K562 (cell line): Measurements from ENCODE around the gene TBX10. TPM values are rescaled to one million over a fixed set of nuclear protein-coding genes. Genes with fewer than 3 reads are reported as not detected.

Experiments
- ATAC-seq: fragments of 200-7000 bp; cut with Tn5 transposase; 3 replicates; pipeline ENCODE4 v1.9.1; 2020; ENCODE audit warnings: moderate library complexity
- BruUV-seq: library from RNA; stranded (reverse); fragments of 400-500 nt; replicated peaks from 2 replicates; lab custom pipeline; 2021; lab: Mats Ljungman, UMichigan
- CTCF ChIA-PET: fragments of 300-600 bp; formaldehyde crosslinking; extraction: SDS; loops from one replicate; lab custom pipeline; 2021; ENCODE audit warnings: low intra/inter-chr PET ratio; lab: Yijun Ruan, JAX
- POLR2A ChIA-PET: fragments of 300-600, 350-650 bp; sonication (Branson Sonifier 250); formaldehyde crosslinking; extraction: SDS; loops from one replicate; lab custom pipeline; 2021; ENCODE audit warnings: antibody characterized with exemption, inconsistent platforms; lab: Yijun Ruan, JAX
- DNase-seq, 4 experiments: peaks; one replicate each; pipeline versions ENCODE4 v3.0.0 to v3.0.0-alpha.2; 2011 to 2018; ENCODE audit warnings: low spot score in 3 of 4, mixed read lengths in 3 of 4; ENCODE audit errors: extremely low read depth in 1 of 4
- FAIRE-seq: peaks from 2 replicates; lab custom pipeline; 2011; peaks lifted over from hg19 to GRCh38; lab: Jason Lieb, UNC
- H2AFZ ChIP-seq: 2 replicates; pipeline ENCODE4 v1.6.0; 2011; ENCODE audit warnings: low read depth, low read length, control low read depth, inconsistent platforms
- H3K27ac ChIP-seq: fragments of 200-600 bp; 3 replicates; pipeline ENCODE4 v1.8.0; 2011; ENCODE audit warnings: low read depth, mild to moderate bottlenecking, control low read depth, inconsistent platforms, low read length, moderate library complexity, mixed read lengths; ENCODE audit errors: extremely low read depth
- H3K27me3 ChIP-seq, 2 experiments: fragments of 300-600 bp in 1 of 2; 2 replicates in 1 of 2; 3 replicates in 1 of 2; pipeline versions ENCODE4 v1.6.0 to v1.8.0; 2011; ENCODE audit warnings: inconsistent platforms in 2 of 2, low read length in 2 of 2, mild to moderate bottlenecking in 1 of 2, mixed read lengths in 1 of 2, moderate library complexity in 1 of 2; ENCODE audit not compliant: control insufficient read depth in 2 of 2, insufficient read depth in 2 of 2
- H3K36me3 ChIP-seq: fragments of 300-600 bp; 3 replicates; pipeline ENCODE4 v1.8.0; 2011; ENCODE audit warnings: mild to moderate bottlenecking, low read length, inconsistent platforms; ENCODE audit not compliant: control insufficient read depth, insufficient read depth
- H3K4me1 ChIP-seq, 2 experiments: fragments of 200-600 bp in 1 of 2; replicated peaks in 1 of 2; 2 replicates in 1 of 2; 3 replicates in 1 of 2; pipeline versions ENCODE4 v1.5.1 to v1.8.0; 2011; ENCODE audit warnings: inconsistent platforms in 2 of 2, low read length in 2 of 2, mild to moderate bottlenecking in 1 of 2, mixed read lengths in 1 of 2, moderate library complexity in 1 of 2; ENCODE audit not compliant: control insufficient read depth in 2 of 2, insufficient read depth in 2 of 2
- H3K4me2 ChIP-seq: 2 replicates; pipeline ENCODE4 v1.6.1; 2011; ENCODE audit warnings: low read length, control low read depth, inconsistent platforms, mixed read lengths; ENCODE audit not compliant: insufficient read depth
- H3K4me3 ChIP-seq: fragments of 200-600 bp; sonication (generic), shearing (Covaris generic); 2 replicates; pipeline ENCODE4 v1.5.1; 2016; ENCODE audit warnings: control low read depth, inconsistent platforms
- H3K79me2 ChIP-seq: fragments of 200-600 bp; 3 replicates; pipeline ENCODE4 v1.8.0; 2011; ENCODE audit warnings: low read length, inconsistent platforms; ENCODE audit not compliant: control insufficient read depth, insufficient read depth
- H3K9ac ChIP-seq, 2 experiments: 2 replicates each; pipeline versions ENCODE4 v1.6.0 to v1.6.1; 2011; ENCODE audit warnings: low read depth in 2 of 2, low read length in 2 of 2, control low read depth in 1 of 2, inconsistent platforms in 1 of 2, mild to moderate bottlenecking in 1 of 2, mixed read lengths in 1 of 2; ENCODE audit not compliant: insufficient read depth in 1 of 2
- H3K9me1 ChIP-seq: one replicate; pipeline ENCODE4 v1.6.0; 2011; ENCODE audit warnings: inconsistent platforms, mild to moderate bottlenecking, low read length, moderate library complexity; ENCODE audit not compliant: control insufficient read depth, insufficient read depth
- H3K9me3 ChIP-seq: replicated peaks from 2 replicates; pipeline ENCODE4 v1.5.1; 2011; ENCODE audit warnings: low read depth, low read length, inconsistent platforms; ENCODE audit not compliant: control insufficient read depth, insufficient read depth
- H4K20me1 ChIP-seq: replicated peaks from 2 replicates; pipeline ENCODE4 v1.6.1; 2011; ENCODE audit warnings: low read length, inconsistent platforms, mixed read lengths; ENCODE audit not compliant: control insufficient read depth, insufficient read depth
- BCOR ChIP-seq: fragments of 450-650 bp; IDR thresholded peaks from 2 replicates; pipeline ENCODE4 v1.6.1; 2016
- BHLHE40 ChIP-seq: IDR thresholded peaks from 2 replicates; pipeline ENCODE4 v1.6.1; 2011; ENCODE audit warnings: low read length, improper control_type of control experiment
- BRD9 ChIP-seq: fragments of 450-650 bp; IDR thresholded peaks from 2 replicates; pipeline ENCODE4 v1.6.1; 2018; ENCODE audit warnings: low read depth; ENCODE audit not compliant: partially characterized antibody
- CHCHD3 ChIP-seq: fragments of 250-450 bp; sonication (Bioruptor Pico); IDR thresholded peaks from 2 replicates; pipeline ENCODE4 v2.1.2; 2022; ENCODE audit warnings: mild to moderate bottlenecking
- CHD4 ChIP-seq: fragments of 200-600 bp; sonication (generic); IDR thresholded peaks from 3 replicates; pipeline ENCODE4 v1.6.1; 2012; ENCODE audit warnings: low read depth, mild to moderate bottlenecking, mixed read lengths, low read length, inconsistent platforms; ENCODE audit not compliant: insufficient read depth, insufficient replicate concordance, poor library complexity, severe bottlenecking
- EHMT2 ChIP-seq: fragments of 450-650 bp; IDR thresholded peaks from 2 replicates; pipeline ENCODE4 v1.6.1; 2018; ENCODE audit warnings: antibody characterized with exemption
- KDM1A ChIP-seq, 2 experiments: fragments of 450-650 bp; IDR thresholded peaks; 2 replicates each; pipeline ENCODE4 v1.6.1; 2016; ENCODE audit warnings: mild to moderate bottlenecking in 2 of 2
- NCOA2 ChIP-seq, 2 experiments: fragments of 450-650 bp; IDR thresholded peaks; 2 replicates each; pipeline ENCODE4 v1.6.1; 2018; ENCODE audit warnings: mild to moderate bottlenecking in 2 of 2, moderate library complexity in 1 of 2; ENCODE audit not compliant: partially characterized antibody in 2 of 2
- PCBP1 ChIP-seq: fragments of 200-400 bp; formaldehyde crosslinking; IDR thresholded peaks from 2 replicates; pipeline ENCODE4 v1.6.1; 2018; ENCODE audit warnings: mild to moderate bottlenecking, low read depth, low read length; ENCODE audit not compliant: poor library complexity, severe bottlenecking
- PTBP1 ChIP-seq: fragments of 200-400 bp; formaldehyde crosslinking; IDR thresholded peaks from 2 replicates; pipeline ENCODE4 v1.6.1; 2017; ENCODE audit warnings: low read depth, low read length
- RBM25 ChIP-seq: fragments of 200-400 bp; formaldehyde crosslinking; IDR thresholded peaks from 2 replicates; pipeline ENCODE4 v1.6.1; 2018; ENCODE audit warnings: low read length, low read depth, moderate library complexity; ENCODE audit not compliant: severe bottlenecking
- RCOR1 ChIP-seq, 2 experiments: IDR thresholded peaks; 2 replicates each; pipeline ENCODE4 v1.6.1; 2012; ENCODE audit warnings: low read depth in 2 of 2, low read length in 2 of 2, borderline replicate concordance in 1 of 2, improper control_type of control experiment in 1 of 2
- SMARCA5 ChIP-seq: fragments of 450-650 bp; IDR thresholded peaks from 2 replicates; pipeline ENCODE4 v1.6.1; 2016
- TOE1 ChIP-seq, 2 experiments: fragments of 450-650 bp in 1 of 2; sonication (generic) in 1 of 2; formaldehyde crosslinking in 1 of 2; IDR thresholded peaks; 2 replicates each; pipeline versions ENCODE4 v1.7.1 to v1.8.0; 2016 to 2022; ENCODE audit warnings: borderline replicate concordance in 2 of 2, mild to moderate bottlenecking in 2 of 2, antibody characterized with exemption in 1 of 2, inconsistent platforms in 1 of 2, low read depth in 1 of 2, missing genetic modification reagents in 1 of 2, moderate library complexity in 1 of 2
- ZFP36 ChIP-seq: fragments of 150-350 bp; IDR thresholded peaks from 2 replicates; pipeline ENCODE4 v1.6.1; 2018; ENCODE audit warnings: low read length, low read depth; ENCODE audit not compliant: partially characterized antibody
- ZNF436 ChIP-seq: fragments of 250-450, 450-650 bp; sonication (Bioruptor Pico); formaldehyde crosslinking; IDR thresholded peaks from 2 replicates; pipeline ENCODE4 v1.7.0; 2020; ENCODE audit warnings: mild to moderate bottlenecking
- WGBS: fragments of 100-300 bp; shearing (Covaris generic); methylation state at CpG from one replicate; pipeline ENCODE4 v1.1.6; 2016; ENCODE audit warnings: low coverage, mixed read lengths; ENCODE audit not compliant: insufficient coverage; ENCODE audit errors: missing lambda C conversion rate; 5-methylcytosine and 5-hydroxymethylcytosine counted together
- in situ Hi-C: fragments of 300-500 bp; cut with MboI; formaldehyde crosslinking; loops from 4 replicates; pipeline ENCODE4 v1.15.0; 2018; ENCODE audit warnings: inconsistent platforms, mixed read lengths
- intact Hi-C: fragments of 100-400 bp; cut with micrococcal nuclease; formaldehyde crosslinking; loops from 2 replicates; pipeline ENCODE4 v1.14.2; 2022
- polyA plus RNA-seq, 8 experiments: library from polyadenylated mRNA; depleted of rRNA in 4 of 8; stranded (reverse) in 5 of 8; unstranded in 3 of 8; fragments of >200 nt; fragmentation: Nextera tagmentation in 2 of 8; fragmentation: Illumina TruSeq in 1 of 8; extraction: Ambion mirVana in 2 of 8; extraction: Trizol in 1 of 8; gene quantifications; 2 replicates each; pipeline versions ENCODE4 v1.2.1 to v1.2.3, GENCODE V29; 2011 to 2014; ENCODE audit warnings: inconsistent platforms in 1 of 8, missing spikeins in 1 of 8
- total RNA-seq, 7 experiments: library from RNA; depleted of rRNA in 6 of 7; stranded (reverse); fragments of >200 nt in 6 of 7; fragmentation: Illumina TruSeq in 2 of 7; extraction: Trizol in 2 of 7; gene quantifications; 2 replicates each; pipeline versions ENCODE4 v1.2.1 to v1.2.3, GENCODE V29; 2011 to 2021; ENCODE audit warnings: low replicate concordance in 1 of 7
- TF ChIP-seq, protein P1 (sequence below): sonication (generic); formaldehyde crosslinking; IDR thresholded peaks from 2 replicates; pipeline ENCODE4 v1.8.0; 2022; ENCODE audit warnings: missing genetic modification reagents, mild to moderate bottlenecking, borderline replicate concordance
- TF ChIP-seq, protein P2 (sequence below): sonication (generic); formaldehyde crosslinking; IDR thresholded peaks from 2 replicates; pipeline ENCODE4 v1.9.0; 2022; ENCODE audit warnings: mild to moderate bottlenecking, missing genetic modification reagents

TBX10 gene
- total and polyA plus RNA-seq, 9 of the 15 experiments (the other 6 are each of a cell fraction or from before 2014, with no cell fraction given) = not detected

DNA sequence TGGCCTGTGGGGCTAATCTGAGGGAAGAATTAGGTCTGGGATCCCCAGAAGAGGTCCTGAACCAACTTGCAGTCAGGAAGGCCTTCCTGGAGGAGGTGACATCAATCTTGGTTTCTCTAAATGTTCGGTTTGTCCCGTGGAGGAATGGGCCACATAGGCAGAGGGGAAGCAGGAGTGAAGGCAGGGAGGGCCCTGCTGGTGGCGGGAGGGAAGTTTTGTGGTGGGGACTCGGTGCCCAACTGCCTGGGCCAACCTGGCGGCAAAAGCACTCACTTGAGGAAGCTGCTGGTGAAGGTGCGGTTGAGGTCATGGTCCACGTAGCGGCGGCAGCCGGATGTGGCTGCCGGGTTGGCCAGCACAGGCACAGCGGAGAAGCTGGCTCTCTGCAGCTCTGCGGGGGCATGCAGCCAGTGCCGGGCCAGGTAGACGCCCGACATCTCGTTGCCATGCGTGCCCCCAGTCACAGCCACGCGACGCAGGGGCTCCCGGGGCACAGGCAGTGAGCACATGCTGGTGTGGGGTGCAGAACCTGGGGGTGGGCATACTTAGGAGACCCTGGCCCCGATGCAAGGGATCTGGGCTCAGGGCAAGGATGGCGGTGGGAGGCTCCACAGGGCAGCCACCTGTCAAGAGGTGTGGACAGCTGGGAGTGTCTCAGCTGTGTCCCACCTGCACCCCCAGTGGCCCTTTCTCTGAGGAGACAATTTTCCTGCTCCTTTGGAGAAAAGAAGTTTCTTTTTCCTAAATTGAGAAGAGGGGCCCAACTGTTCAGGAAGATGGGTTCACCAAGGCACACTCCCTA, 7.2 kb upstream of the TBX10 start:
- H3K27me3 ChIP-seq = peaks cover 2 to 17% of the 10 kb centered on the region in 2 experiments; a peak in 3 of 5 replicates
- no peak overlapping the region for H3K9ac ChIP-seq
- intact Hi-C loops = loop anchor here (10.0 kb wide), 1 partner anchor 158 kb away; no protein-coding TSS in a partner anchor
- ChIA-PET POLR2A (no interaction called here), CTCF (no interaction called here)
- no TSS peak for BruUV-seq
- WGBS = 36% methylated on average over 19 of the region's 24 CpGs
- H3K27ac ChIP-seq = no peak overlapping the region
- no peak overlapping the region for H3K4me2 ChIP-seq
- no peak for FAIRE-seq
- TF ChIP-seq PCBP1 (no peak), SMARCA5 (peak; percentile 83), BHLHE40 (no peak), CHCHD3 (no peak), RBM25 (peak; percentile 47), KDM1A (IDR thresholded peaks at IDR 0.05) (peak; percentile 62 to 69; a peak in 2 of 4 replicates), NCOA2 (IDR thresholded peaks at IDR 0.05; ENCODE audit: partially characterized antibody in 2 of 2) (no peak), PTBP1 (0 out of 2 replicates have a peak, but pooled peaks have one; percentile 44), CHD4 (no peak), BCOR (peak; percentile 84), ZFP36 (peak; percentile 95), RCOR1 (IDR thresholded peaks at IDR 0.05; ENCODE audit: borderline replicate concordance in 1 of 2, low read depth in 2 of 2, low read length in 2 of 2) (0 out of 4 replicates have a peak, but pooled peaks of 1 of the 2 experiments have one; percentile 9), ZNF436 (CRISPR knock-in tag) (peak; percentile 71), BRD9 (no peak), EHMT2 (no peak), TOE1 (IDR thresholded peaks at IDR 0.05; ENCODE audit: borderline replicate concordance) (no peak), TOE1 (CRISPR knock-in tag; IDR thresholded peaks at IDR 0.05; ENCODE audit: borderline replicate concordance, low read depth) (no peak)
- TF ChIP-seq, protein P1, sequence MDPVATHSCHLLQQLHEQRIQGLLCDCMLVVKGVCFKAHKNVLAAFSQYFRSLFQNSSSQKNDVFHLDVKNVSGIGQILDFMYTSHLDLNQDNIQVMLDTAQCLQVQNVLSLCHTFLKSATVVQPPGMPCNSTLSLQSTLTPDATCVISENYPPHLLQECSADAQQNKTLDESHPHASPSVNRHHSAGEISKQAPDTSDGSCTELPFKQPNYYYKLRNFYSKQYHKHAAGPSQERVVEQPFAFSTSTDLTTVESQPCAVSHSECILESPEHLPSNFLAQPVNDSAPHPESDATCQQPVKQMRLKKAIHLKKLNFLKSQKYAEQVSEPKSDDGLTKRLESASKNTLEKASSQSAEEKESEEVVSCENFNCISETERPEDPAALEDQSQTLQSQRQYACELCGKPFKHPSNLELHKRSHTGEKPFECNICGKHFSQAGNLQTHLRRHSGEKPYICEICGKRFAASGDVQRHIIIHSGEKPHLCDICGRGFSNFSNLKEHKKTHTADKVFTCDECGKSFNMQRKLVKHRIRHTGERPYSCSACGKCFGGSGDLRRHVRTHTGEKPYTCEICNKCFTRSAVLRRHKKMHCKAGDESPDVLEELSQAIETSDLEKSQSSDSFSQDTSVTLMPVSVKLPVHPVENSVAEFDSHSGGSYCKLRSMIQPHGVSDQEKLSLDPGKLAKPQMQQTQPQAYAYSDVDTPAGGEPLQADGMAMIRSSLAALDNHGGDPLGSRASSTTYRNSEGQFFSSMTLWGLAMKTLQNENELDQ = no peak
- TF ChIP-seq, protein P2, sequence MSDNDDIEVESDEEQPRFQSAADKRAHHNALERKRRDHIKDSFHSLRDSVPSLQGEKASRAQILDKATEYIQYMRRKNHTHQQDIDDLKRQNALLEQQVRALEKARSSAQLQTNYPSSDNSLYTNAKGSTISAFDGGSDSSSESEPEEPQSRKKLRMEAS = peak; percentile 11; the same call in 1 of the 2 replicates
- no peaks in the 10 kb centered on the region; the same call in none of the 2 replicates for H3K9me3 ChIP-seq
- in situ Hi-C loops = no loop called here
- no peak for ATAC-seq
- DNase-seq = no peak
- H4K20me1 ChIP-seq = peaks cover 3% of the 10 kb centered on the region; the same call in 1 of the 2 replicates
- H3K4me1 ChIP-seq = peaks cover 0 to 44% of the 10 kb centered on the region in 2 experiments; a peak in 2 of 5 replicates
- no peak overlapping the region for H2AFZ ChIP-seq
- no peaks in the 10 kb centered on the region for H3K79me2 ChIP-seq
- no peaks in the 10 kb centered on the region for H3K9me1 ChIP-seq
- no peaks in the 10 kb centered on the region for H3K36me3 ChIP-seq
- H3K4me3 ChIP-seq = no peak overlapping the region
